Liver (tissue), 9 donors: ENCODE data around the gene RASGRP2. TPM values are rescaled to one million over a fixed set of nuclear protein-coding genes. Genes with fewer than 3 reads are reported as not detected.

ENCODE experiments used
- DNase-seq: peaks from one replicate; pipeline ENCODE4 v3.0.0-alpha.2; 2017; ENCODE audit warnings: low spot score
- H3K27ac ChIP-seq, 2 donors: one replicate each; pipeline ENCODE4 v1.7.0; 2013; ENCODE audit warnings: inconsistent platforms in 2 of 2, low read length in 2 of 2, control low read depth in 1 of 2, low read depth in 1 of 2, mild to moderate bottlenecking in 1 of 2
- H3K27me3 ChIP-seq, 4 donors: one replicate each; pipeline versions ENCODE4 v1.6.1 to v1.7.0; 2013; ENCODE audit warnings: low read length in 3 of 4, inconsistent platforms in 1 of 4, mild to moderate bottlenecking in 1 of 4, moderate library complexity in 1 of 4; ENCODE audit not compliant: control insufficient read depth in 4 of 4, insufficient read depth in 4 of 4
- H3K36me3 ChIP-seq, 4 donors: one replicate each; pipeline versions ENCODE4 v1.6.1 to v1.7.0; 2013; ENCODE audit warnings: low read length in 3 of 4, mild to moderate bottlenecking in 3 of 4, low read depth in 1 of 4, moderate library complexity in 1 of 4; ENCODE audit not compliant: control insufficient read depth in 4 of 4, insufficient read depth in 3 of 4
- H3K4me1 ChIP-seq, 4 donors: one replicate each; pipeline versions ENCODE4 v1.6.1 to v1.7.0; 2013; ENCODE audit warnings: low read length in 3 of 4, mild to moderate bottlenecking in 3 of 4, moderate library complexity in 1 of 4; ENCODE audit not compliant: control insufficient read depth in 4 of 4, insufficient read depth in 4 of 4
- H3K4me3 ChIP-seq, 3 donors: one replicate each; pipeline versions ENCODE4 v1.6.1 to v1.7.0; 2013; ENCODE audit warnings: low read length in 3 of 3, control low read depth in 1 of 3, low read depth in 1 of 3, mild to moderate bottlenecking in 1 of 3
- H3K9ac ChIP-seq, 2 donors: one replicate each; pipeline ENCODE4 v1.7.0; 2013; ENCODE audit warnings: low read length in 2 of 2, mild to moderate bottlenecking in 2 of 2, moderate library complexity in 2 of 2, control low read depth in 1 of 2, low read depth in 1 of 2
- H3K9me3 ChIP-seq, 4 donors: one replicate each; pipeline versions ENCODE4 v1.6.1 to v1.7.0; 2013; ENCODE audit warnings: low read length in 3 of 4; ENCODE audit not compliant: control insufficient read depth in 4 of 4
- ATF3 ChIP-seq: IDR thresholded peaks from 2 replicates; pipeline ENCODE4 v1.6.1; 2016; ENCODE audit warnings: antibody characterized with exemption
- CTCF ChIP-seq: fragments of 150-350 bp; IDR thresholded peaks from 2 replicates; pipeline ENCODE4 v1.5.1; 2017; ENCODE audit warnings: improper control_type of control experiment, low read depth, low read length; ENCODE audit not compliant: missing input control
- EGR1 ChIP-seq, 2 donors: IDR thresholded peaks; 2 replicates each; pipeline ENCODE4 v1.6.1; 2016 to 2018; ENCODE audit warnings: antibody characterized with exemption in 2 of 2, low read depth in 2 of 2
- FOXA1 ChIP-seq: IDR thresholded peaks from 2 replicates; pipeline ENCODE4 v1.6.1; 2016; ENCODE audit warnings: antibody characterized with exemption
- FOXA2 ChIP-seq: IDR thresholded peaks from 2 replicates; pipeline ENCODE4 v1.6.1; 2016; ENCODE audit warnings: antibody characterized with exemption
- GABPA ChIP-seq, 2 donors: IDR thresholded peaks in 1 of 2; conservative IDR thresholded peaks in 1 of 2; 2 replicates each; pipeline ENCODE4 v1.6.1; 2016; ENCODE audit warnings: antibody characterized with exemption in 2 of 2, mild to moderate bottlenecking in 1 of 2, moderate library complexity in 1 of 2
- HNF4A ChIP-seq, 2 donors: conservative IDR thresholded peaks; 2 replicates each; pipeline ENCODE4 v1.6.1; 2016; ENCODE audit warnings: antibody characterized with exemption in 2 of 2, mild to moderate bottlenecking in 2 of 2
- HNF4G ChIP-seq: IDR thresholded peaks from 2 replicates; pipeline ENCODE4 v1.6.1; 2016; ENCODE audit warnings: antibody characterized with exemption
- JUND ChIP-seq, 2 donors: IDR thresholded peaks; 2 replicates each; pipeline ENCODE4 v1.6.1; 2016; ENCODE audit warnings: antibody characterized with exemption in 2 of 2
- MAX ChIP-seq: IDR thresholded peaks from 2 replicates; pipeline ENCODE4 v1.6.1; 2016; ENCODE audit warnings: antibody characterized with exemption
- NR2F2 ChIP-seq: IDR thresholded peaks from 2 replicates; pipeline ENCODE4 v1.6.1; 2016; ENCODE audit warnings: antibody characterized with exemption
- RAD21 ChIP-seq, 2 donors: IDR thresholded peaks; 2 replicates each; pipeline ENCODE4 v1.6.1; 2016; ENCODE audit warnings: antibody characterized with exemption in 2 of 2, mild to moderate bottlenecking in 2 of 2
- REST ChIP-seq: IDR thresholded peaks from 2 replicates; pipeline ENCODE4 v1.6.1; 2016; ENCODE audit warnings: antibody characterized with exemption, mild to moderate bottlenecking
- RXRA ChIP-seq, 2 donors: IDR thresholded peaks; 2 replicates each; pipeline ENCODE4 v1.6.1; 2017 to 2018; ENCODE audit warnings: antibody characterized with exemption in 2 of 2, mild to moderate bottlenecking in 1 of 2
- SP1 ChIP-seq: IDR thresholded peaks from 2 replicates; pipeline ENCODE4 v1.6.1; 2018; ENCODE audit warnings: antibody characterized with exemption, mild to moderate bottlenecking
- TAF1 ChIP-seq: conservative IDR thresholded peaks from 2 replicates; pipeline ENCODE4 v1.6.1; 2016; ENCODE audit warnings: antibody characterized with exemption, mild to moderate bottlenecking
- YY1 ChIP-seq: IDR thresholded peaks from 2 replicates; pipeline ENCODE4 v1.6.1; 2016; ENCODE audit warnings: antibody characterized with exemption, mild to moderate bottlenecking
- ZBTB33 ChIP-seq: IDR thresholded peaks from 2 replicates; pipeline ENCODE4 v1.6.1; 2016; ENCODE audit warnings: antibody characterized with exemption
- WGBS: extraction: QIAGEN DNeasy Blood & Tissue Kit; methylation state at CpG from one replicate; pipeline ENCODE4 v1.1.7; 2013; 5-methylcytosine and 5-hydroxymethylcytosine counted together
- polyA plus RNA-seq, 2 donors: library from polyadenylated mRNA; stranded (reverse) in 1 of 2; unstranded in 1 of 2; fragments of 200-250 nt in 1 of 2; fragments of >200 nt in 1 of 2; fragmentation: Nextera tagmentation in 1 of 2; extraction: Ambion mirVana in 1 of 2; gene quantifications; one replicate each; pipeline versions ENCODE4 v1.2.1 to v1.2.3, GENCODE V29; 2013 to 2015
- total RNA-seq, 2 donors: library from RNA; depleted of rRNA; stranded (reverse); fragments of >200 nt; gene quantifications; one replicate each; pipeline ENCODE4 v1.2.3, GENCODE V29; 2014
- donor health status: healthy.
- donor health status: healthy.
- donor health status: healthy.
- donor health status: healthy.
- donor health status: healthy.

The RASGRP2 gene
- total and polyA plus RNA-seq, 4 donors, result 2.7 to 14.9 (median 8.7) TPM

GRCh38 chr11:64714666-64715065 lies 29.3 kb downstream of the RASGRP2 start:
- no peak overlapping the region for H3K9ac ChIP-seq
- WGBS, result 61% methylated on average over 5 of the region's 5 CpGs
- peaks cover 2 to 9% (median 5%) of the 10 kb centered on the region in 4 donors for H3K4me1 ChIP-seq
- no peak overlapping the region for H3K4me3 ChIP-seq
- H3K27me3 ChIP-seq, result peaks cover 12 to 23% (median 19%) of the 10 kb centered on the region in 4 donors
- H3K27ac ChIP-seq, result no peak overlapping the region
- no peak for DNase-seq
- H3K36me3 ChIP-seq, result no peaks in the 10 kb centered on the region
- no peak for TF ChIP-seq REST
- TF ChIP-seq RAD21 (IDR thresholded peaks at IDR 0.05), result no peak
- no peak for TF ChIP-seq HNF4A (conservative IDR thresholded peaks at IDR 0.05)
- TF ChIP-seq EGR1 (IDR thresholded peaks at IDR 0.05; ENCODE audit: low read depth in 2 of 2), result no peak
- no peak for TF ChIP-seq ATF3
- no peak for TF ChIP-seq NR2F2
- TF ChIP-seq ZBTB33, result no peak
- no peak for TF ChIP-seq TAF1
- no peak for TF ChIP-seq FOXA1
- no peak for TF ChIP-seq CTCF
- no peak for TF ChIP-seq HNF4G
- no peak for TF ChIP-seq YY1
- no peak for TF ChIP-seq JUND (IDR thresholded peaks at IDR 0.05)
- TF ChIP-seq MAX, result no peak
- TF ChIP-seq RXRA (IDR thresholded peaks at IDR 0.05), result no peak
- no peak for TF ChIP-seq GABPA (IDR thresholded peaks at IDR 0.05 in 1 of 2, conservative IDR thresholded peaks at IDR 0.05 in 1 of 2)
- no peak for TF ChIP-seq SP1
- no peak for TF ChIP-seq FOXA2
- no peaks in the 10 kb centered on the region for H3K9me3 ChIP-seq
